GM18519 (cell line): ENCODE measurements around the gene ETAA1.

ENCODE experiments used
- ATAC-seq: cut with Tn5 transposase; IDR thresholded peaks from one replicate; pipeline ENCODE4 v1.9.1; 2021; ENCODE audit warnings: mild to moderate bottlenecking, moderate library complexity; ENCODE audit not compliant: unreplicated experiment, low FRiP score

Gene ETAA1

DNA sequence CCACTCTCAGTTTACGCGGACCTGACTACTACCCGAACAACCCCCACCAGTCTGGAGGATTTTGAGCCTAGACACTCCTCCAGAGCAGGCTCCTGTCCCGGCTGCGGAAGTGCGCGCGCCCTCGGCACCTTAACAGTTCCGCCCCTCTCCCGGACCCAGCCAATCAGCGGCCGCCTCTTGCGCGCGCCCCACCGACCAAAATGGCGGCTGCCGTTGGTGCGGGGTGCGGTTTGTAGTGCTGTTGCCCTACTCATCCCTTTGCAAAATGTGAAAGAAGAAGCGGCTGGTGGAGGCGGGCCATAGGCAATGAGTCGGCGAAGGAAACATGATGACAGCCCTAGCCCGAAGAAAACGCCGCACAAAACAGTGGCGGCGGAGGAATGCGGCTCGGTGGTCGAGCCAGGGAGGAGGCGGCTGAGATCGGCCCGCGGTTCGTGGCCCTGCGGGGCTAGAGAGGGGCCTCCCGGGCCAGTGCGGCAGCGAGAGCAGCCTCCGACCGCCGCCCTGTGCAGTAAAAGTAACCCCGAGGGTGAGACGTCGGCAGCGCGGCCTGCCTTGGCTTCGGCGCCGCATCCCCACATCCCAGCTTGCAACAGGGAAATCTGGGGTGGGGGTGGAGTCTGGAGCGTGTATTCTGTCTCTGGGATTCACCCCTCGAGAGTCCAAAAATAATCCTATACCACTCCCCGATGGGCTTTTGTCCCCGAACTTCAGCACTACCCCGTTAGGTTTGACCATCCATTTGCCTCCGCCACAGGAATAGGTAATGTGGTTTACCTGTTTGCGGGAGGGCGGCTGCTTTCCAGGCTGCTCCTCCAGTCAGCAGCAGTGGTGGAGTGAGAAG, at the start of gene ETAA1:
Gene ETAA1, plus strand, starts transcription at position 191 of the 844 bp plus-strand sequence. Its CDS starts 116 bp downstream, at position 307.
- ATAC-seq = peak; percentile 98

- ATAC-seq = no peak
These were observed 30.2 kb upstream of the ETAA1 start for GRCh38 chr2:67366832-67367412.

DNA sequence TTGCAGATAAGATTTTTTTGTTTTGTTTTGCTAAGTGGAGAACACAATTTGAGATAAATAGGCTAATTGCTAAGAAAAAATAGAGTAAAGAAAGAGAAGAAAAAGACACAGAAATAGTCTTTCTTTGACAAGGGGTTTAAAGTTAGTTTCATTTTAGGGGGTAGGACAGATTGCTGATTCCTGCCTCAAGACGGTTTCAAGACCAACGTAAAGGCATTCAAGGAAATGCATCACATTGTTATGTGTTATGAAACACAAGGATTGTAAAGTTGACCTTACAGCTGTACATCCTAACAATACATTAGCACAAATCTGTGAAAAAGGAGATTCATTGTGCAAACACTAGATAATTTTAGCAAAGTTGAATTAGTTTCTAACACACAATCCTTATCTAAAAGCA, 22.7 kb upstream of the ETAA1 start:
- ATAC-seq = no peak

DNA sequence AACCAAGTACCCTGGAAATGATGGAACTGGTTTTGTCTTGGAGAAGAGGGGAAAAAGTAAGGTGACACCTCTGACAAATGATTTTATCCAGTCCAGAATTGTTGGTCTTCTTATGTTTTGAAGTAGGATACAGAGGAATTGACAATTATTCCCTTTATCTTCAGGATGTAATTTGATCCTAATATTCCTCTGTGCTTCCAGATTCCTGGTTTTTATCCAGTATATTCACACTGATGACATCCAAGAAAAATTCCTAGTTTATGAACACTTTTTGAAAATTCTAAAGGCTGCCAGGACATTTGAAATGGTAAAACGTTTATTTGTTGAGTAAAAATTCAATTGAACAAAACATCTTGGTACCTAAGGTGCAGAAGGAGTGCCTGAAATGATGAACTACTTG, 22.2 kb upstream of the ETAA1 start:
- ATAC-seq = no peak

- ATAC-seq = no peak
These were observed 18.6 kb upstream of the ETAA1 start for GRCh38 chr2:67378555-67378954.

DNA sequence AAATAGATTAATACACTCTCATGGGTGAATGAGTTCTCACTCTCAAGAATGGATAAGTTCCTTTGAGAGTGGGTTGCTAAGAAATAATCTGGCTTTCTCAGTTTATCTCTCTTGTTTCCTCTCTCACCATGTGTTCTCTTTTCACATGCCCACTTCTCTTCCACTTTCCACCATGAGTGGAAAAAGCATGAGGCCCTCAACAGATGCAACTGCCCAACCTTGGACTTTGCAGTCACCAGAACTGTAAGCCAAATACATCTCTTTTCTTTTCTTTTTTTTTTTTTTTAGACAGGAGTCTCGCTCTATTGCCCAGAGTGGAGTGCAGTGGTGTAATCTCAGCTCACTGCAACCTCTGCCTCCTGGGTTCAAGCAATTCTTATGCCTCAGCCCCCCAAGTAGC, 18.1 kb upstream of the ETAA1 start:
- ATAC-seq = no peak

- no peak for ATAC-seq
These were observed 12.9 kb upstream of the ETAA1 start for GRCh38 chr2:67384123-67384822.

DNA sequence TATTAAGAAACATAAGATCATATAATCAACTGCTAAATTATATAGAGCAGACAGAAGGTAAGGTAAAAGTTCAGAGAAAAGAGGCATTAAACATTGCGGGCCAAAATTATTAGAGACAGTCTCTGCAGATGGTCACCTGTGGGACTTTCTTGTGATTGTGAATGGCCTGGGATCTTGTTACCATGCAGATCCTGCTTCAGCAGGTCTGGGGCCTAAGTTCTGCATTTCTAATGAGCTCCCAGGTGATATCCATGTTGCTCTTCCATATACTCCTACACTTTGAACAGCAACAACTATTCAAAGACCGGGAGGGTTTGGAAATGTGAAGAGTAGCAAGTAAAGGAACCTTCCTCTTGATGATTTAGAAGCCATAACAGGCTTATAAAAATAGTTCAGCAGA, 8.5 kb upstream of the ETAA1 start:
- no peak for ATAC-seq

DNA sequence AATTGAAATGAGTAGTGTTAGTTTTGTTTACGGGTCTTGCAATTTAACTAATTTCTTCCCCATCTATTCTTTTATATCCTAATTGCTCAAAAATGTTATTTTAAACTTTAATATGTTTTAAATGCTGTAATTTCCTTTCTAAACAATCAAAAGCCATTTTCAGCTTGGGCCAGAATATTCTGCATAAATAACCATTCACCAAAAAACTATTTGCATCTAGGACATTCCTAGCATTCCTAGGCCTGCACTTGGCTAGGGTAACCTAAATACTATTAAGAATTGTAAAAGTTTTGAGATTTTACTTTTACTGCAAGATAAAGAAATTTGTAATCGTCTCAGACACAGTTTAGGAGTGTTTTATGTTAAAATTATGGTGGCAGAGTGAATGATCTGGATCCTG, 7.8 kb upstream of the ETAA1 start:
- no peak for ATAC-seq

GRCh38 chr2:67389788-67390187, 7.3 kb upstream of the ETAA1 start:
- no peak for ATAC-seq

- ATAC-seq = no peak
These were observed 3.9 kb upstream of the ETAA1 start for GRCh38 chr2:67393237-67393636.

DNA sequence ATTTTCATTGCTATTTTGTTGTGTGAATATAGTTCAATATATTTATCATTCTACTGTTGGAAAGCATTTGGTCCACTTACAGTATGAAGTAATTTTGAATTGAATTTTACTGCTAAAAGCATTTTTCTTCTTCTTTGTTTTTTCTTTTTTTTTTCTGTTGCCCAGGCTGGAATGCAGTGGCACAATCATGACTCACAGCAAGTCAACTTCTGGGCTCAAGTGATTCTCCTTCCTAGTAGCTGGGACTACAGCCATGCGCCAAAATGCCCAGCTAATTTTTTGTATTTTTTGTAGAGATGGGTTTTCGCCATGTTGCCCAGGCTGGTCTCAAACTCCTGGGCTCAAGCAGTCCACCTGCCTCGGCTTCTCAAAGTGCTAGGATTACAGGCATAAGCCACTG, 2.4 kb upstream of the ETAA1 start:
- no peak for ATAC-seq

DNA sequence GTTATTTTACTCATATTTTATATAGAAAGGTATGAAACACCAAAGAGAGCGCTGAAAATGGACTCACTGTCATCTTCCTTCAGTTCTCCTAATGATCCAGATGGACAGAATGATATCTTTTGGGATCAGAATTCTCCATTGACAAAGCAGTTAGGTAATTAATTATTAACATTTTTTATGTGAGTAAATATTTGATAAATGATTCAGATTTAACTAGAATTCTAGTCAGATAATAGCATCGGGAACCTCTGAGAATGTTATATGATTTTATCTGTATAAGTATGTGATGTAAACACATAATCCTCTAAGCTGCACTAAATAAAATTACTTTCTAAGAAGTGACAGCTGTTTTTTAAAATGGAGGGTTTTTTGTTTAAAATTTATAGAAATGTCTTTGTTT, 2.0 kb downstream of the ETAA1 start:
- no peak for ATAC-seq

GRCh38 chr2:67399831-67400489, 2.8 kb downstream of the ETAA1 start:
- ATAC-seq = no peak

DNA sequence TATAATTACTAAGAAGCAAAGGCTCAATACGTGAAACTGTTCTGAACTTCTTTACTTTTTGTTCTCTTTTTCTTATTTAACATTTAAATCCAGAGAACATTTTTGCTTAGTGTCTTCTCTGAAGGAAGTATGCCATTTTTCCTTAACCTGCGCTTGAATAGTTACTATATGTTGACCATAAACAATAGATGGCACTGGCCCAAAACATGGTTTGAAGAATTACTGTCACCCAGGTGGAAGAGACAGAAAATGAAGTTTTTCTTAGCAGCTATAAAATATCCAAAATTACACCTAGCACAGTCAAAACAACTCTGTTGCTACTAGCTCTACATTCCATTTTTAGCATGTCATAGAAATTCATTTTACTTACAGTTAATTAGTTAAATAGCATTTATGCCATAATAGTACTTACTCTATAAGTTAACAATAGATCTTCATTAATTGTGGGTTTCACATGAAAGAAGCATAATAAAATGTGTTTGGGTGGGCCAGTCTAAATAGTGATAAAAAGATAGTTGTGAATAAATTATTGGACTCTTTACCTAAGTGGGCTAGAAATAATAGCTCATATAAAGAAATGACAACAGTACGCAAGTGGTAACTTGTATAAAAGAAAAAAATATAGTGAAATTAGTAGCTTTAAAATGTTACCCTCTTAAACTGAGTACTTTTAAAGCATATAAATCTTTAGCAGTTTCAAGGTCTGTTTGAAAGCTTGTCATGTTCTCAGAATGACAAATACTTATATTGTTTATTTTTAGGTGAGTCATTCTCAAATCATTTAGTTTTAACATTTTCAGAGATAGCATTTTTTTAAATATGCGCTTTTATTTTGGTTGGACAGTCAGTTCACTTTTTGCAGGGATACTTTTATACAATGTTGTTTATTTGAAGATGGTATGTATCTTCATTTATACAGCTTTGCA, 3.7 kb downstream of the ETAA1 start:
- ATAC-seq = no peak

DNA sequence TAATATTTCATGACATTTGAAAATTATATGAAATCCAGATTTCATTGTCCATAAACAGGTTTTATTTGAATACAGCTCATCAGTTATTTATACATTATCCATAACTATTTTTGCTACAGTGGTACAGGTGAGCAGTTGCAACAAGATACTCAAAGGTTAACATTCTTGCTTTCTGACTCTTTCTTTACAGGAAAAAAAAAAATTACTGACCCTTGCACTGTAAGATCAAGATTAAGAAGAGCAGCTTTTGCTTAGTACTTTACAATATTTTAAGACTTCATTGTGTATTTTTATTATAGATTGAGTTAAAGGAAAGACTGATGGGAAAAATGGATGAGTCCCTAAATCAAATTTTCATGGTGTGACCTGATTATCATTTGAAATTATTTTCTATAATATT, 11.2 kb downstream of the ETAA1 start:
- no peak for ATAC-seq

- ATAC-seq = no peak
These were observed 15.3 kb downstream of the ETAA1 start for GRCh38 chr2:67412424-67412823.

GRCh38 chr2:67414867-67415266, 17.7 kb downstream of the ETAA1 start:
- no peak for ATAC-seq

GRCh38 chr2:67416136-67416535, 19.0 kb downstream of the ETAA1 start:
- ATAC-seq = no peak

DNA sequence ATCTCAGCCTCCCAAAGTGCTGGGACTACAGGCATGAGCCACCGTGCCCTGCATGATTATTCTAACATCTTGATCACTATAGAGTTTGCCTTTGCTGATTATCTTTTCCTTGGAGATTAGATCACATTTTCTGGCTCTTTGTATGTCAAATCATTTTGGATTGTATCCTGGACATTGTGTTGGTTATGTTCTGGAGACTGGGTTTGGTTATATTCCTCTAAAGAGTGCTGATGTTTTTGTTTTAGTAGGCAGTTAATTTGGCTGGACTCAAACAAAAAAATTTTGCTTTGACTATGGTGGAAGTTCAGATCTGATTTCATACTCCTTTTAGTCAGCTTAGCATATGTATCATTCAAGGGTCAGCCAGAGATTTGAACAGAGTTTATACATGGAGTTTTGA, 26.4 kb downstream of the ETAA1 start:
- no peak for ATAC-seq
